ENCODE results near the gene CPXM2.

GRCh38 chr10:123886292-123886691 lies 5.3 kb downstream of the CPXM2 start:
- TF ChIP-seq POLR2AphosphoS5 (IDR thresholded peaks at IDR 0.05) (no peak), CTCF (IDR thresholded peaks at IDR 0.05) (no peak)

Data from esophagus muscularis mucosa (tissue), 3 donors.